Measurements from ENCODE around the gene CMIP. TPM values are rescaled to one million over a fixed set of nuclear protein-coding genes. Genes with fewer than 3 reads are reported as not detected.

CMIP gene
- total RNA-seq, 1 donor from 2014 or later: 40.0 TPM

GRCh38 chr16:81700780-81701165, 256.2 kb downstream of the CMIP start:
- H3K27me3 Mint-ChIP-seq: no peaks in the 10 kb centered on the region
- no peak overlapping the region for H3K27ac Mint-ChIP-seq
- intact Hi-C loops (cut with micrococcal nuclease): no loop called here

GRCh38 chr16:81701296-81701970, 256.8 kb downstream of the CMIP start:
- intact Hi-C loops (cut with micrococcal nuclease): no loop called here
- DNase-seq: no peak
- H3K27me3 Mint-ChIP-seq: no peaks in the 10 kb centered on the region
- no peak overlapping the region for H3K27ac Mint-ChIP-seq
- peaks cover 19% of the 10 kb centered on the region for H3K36me3 Mint-ChIP-seq (ENCODE audit: low read depth)
- no peak overlapping the region for H3K4me3 Mint-ChIP-seq
- no peaks in the 10 kb centered on the region for H3K9me3 Mint-ChIP-seq
- peaks cover 13% of the 10 kb centered on the region for H3K4me1 Mint-ChIP-seq

More at GRCh38 chr16:81700780-81701165, 256.2 kb downstream of the CMIP start:
- Mint-ChIP-seq H3K9me3 (no peaks in the 10 kb centered on the region), H3K4me3 (no peak overlapping the region), H3K36me3 (ENCODE audit: low read depth) (peaks cover 19% of the 10 kb centered on the region), H3K4me1 (peaks cover 13% of the 10 kb centered on the region)
- DNase-seq: no peak

- no peak overlapping the region for H3K4me3 Mint-ChIP-seq
- peaks cover 10% of the 10 kb centered on the region for H3K4me1 Mint-ChIP-seq
- intact Hi-C loops (cut with micrococcal nuclease): no loop called here
- no peak overlapping the region for H3K27ac Mint-ChIP-seq
- H3K36me3 Mint-ChIP-seq (ENCODE audit: low read depth): peaks cover 27% of the 10 kb centered on the region
- H3K27me3 Mint-ChIP-seq: no peaks in the 10 kb centered on the region
- no peak for DNase-seq
- no peaks in the 10 kb centered on the region for H3K9me3 Mint-ChIP-seq
Measured at GRCh38 chr16:81702506-81702905, 257.9 kb downstream of the CMIP start.

- no peak overlapping the region for H3K27ac Mint-ChIP-seq
- peaks cover 10% of the 10 kb centered on the region for H3K4me1 Mint-ChIP-seq
- H3K9me3 Mint-ChIP-seq: no peaks in the 10 kb centered on the region
- H3K4me3 Mint-ChIP-seq: no peak overlapping the region
- intact Hi-C loops (cut with micrococcal nuclease): no loop called here
- no peaks in the 10 kb centered on the region for H3K27me3 Mint-ChIP-seq
- H3K36me3 Mint-ChIP-seq (ENCODE audit: low read depth): peaks cover 32% of the 10 kb centered on the region
- DNase-seq: no peak
Measured at GRCh38 chr16:81703177-81704155, 258.9 kb downstream of the CMIP start.

- DNase-seq: no peak
- intact Hi-C loops (cut with micrococcal nuclease): no loop called here
- Mint-ChIP-seq H3K4me3 (no peak overlapping the region), H3K27ac (no peak overlapping the region), H3K9me3 (no peaks in the 10 kb centered on the region), H3K27me3 (no peaks in the 10 kb centered on the region), H3K36me3 (ENCODE audit: low read depth) (peaks cover 29% of the 10 kb centered on the region), H3K4me1 (peaks cover 7% of the 10 kb centered on the region)
Measured at GRCh38 chr16:81705261-81705660, 260.7 kb downstream of the CMIP start.

- no peak overlapping the region for H3K4me3 Mint-ChIP-seq
- no peaks in the 10 kb centered on the region for H3K27me3 Mint-ChIP-seq
- peak overlapping the region; percentile 22 for H3K27ac Mint-ChIP-seq
- no peaks in the 10 kb centered on the region for H3K9me3 Mint-ChIP-seq
- peaks cover 5% of the 10 kb centered on the region for H3K4me1 Mint-ChIP-seq
- no peak for DNase-seq
- intact Hi-C loops (cut with micrococcal nuclease): no loop called here
- peaks cover 29% of the 10 kb centered on the region for H3K36me3 Mint-ChIP-seq (ENCODE audit: low read depth)
Measured at GRCh38 chr16:81706327-81707295, 262.0 kb downstream of the CMIP start.

- H3K27me3 Mint-ChIP-seq: no peaks in the 10 kb centered on the region
- H3K27ac Mint-ChIP-seq: peak overlapping the region; percentile 22
- peaks cover 5% of the 10 kb centered on the region for H3K4me1 Mint-ChIP-seq
- peaks cover 26% of the 10 kb centered on the region for H3K36me3 Mint-ChIP-seq (ENCODE audit: low read depth)
- no peak overlapping the region for H3K4me3 Mint-ChIP-seq
- no peak for DNase-seq
- H3K9me3 Mint-ChIP-seq: no peaks in the 10 kb centered on the region
- intact Hi-C loops (cut with micrococcal nuclease): no loop called here
Measured at GRCh38 chr16:81707411-81708265, 263.0 kb downstream of the CMIP start.

GRCh38 chr16:81708266-81709015, 263.8 kb downstream of the CMIP start:
- peaks cover under 1% of the 10 kb centered on the region for H3K4me1 Mint-ChIP-seq
- no peaks in the 10 kb centered on the region for H3K9me3 Mint-ChIP-seq
- no peak for DNase-seq
- H3K27me3 Mint-ChIP-seq: no peaks in the 10 kb centered on the region
- no peak overlapping the region for H3K4me3 Mint-ChIP-seq
- peaks cover 19% of the 10 kb centered on the region for H3K36me3 Mint-ChIP-seq (ENCODE audit: low read depth)
- peak overlapping the region; percentile 17 for H3K27ac Mint-ChIP-seq
- intact Hi-C loops (cut with micrococcal nuclease): no loop called here

- H3K36me3 Mint-ChIP-seq (ENCODE audit: low read depth): peaks cover 19% of the 10 kb centered on the region
- no peaks in the 10 kb centered on the region for H3K27me3 Mint-ChIP-seq
- no peaks in the 10 kb centered on the region for H3K9me3 Mint-ChIP-seq
- no peak overlapping the region for H3K4me3 Mint-ChIP-seq
- DNase-seq: no peak
- intact Hi-C loops (cut with micrococcal nuclease): no loop called here
- no peaks in the 10 kb centered on the region for H3K4me1 Mint-ChIP-seq
- peak overlapping the region; percentile 17 for H3K27ac Mint-ChIP-seq
Measured at GRCh38 chr16:81709016-81709900, 264.6 kb downstream of the CMIP start.

- Mint-ChIP-seq H3K4me3 (no peak overlapping the region), H3K27me3 (no peaks in the 10 kb centered on the region)
- intact Hi-C loops (cut with micrococcal nuclease): no loop called here
Measured at GRCh38 chr16:81710044-81710443, 265.4 kb downstream of the CMIP start.

GRCh38 chr16:81710596-81710995, 266.0 kb downstream of the CMIP start:
- no peak overlapping the region for H3K4me3 Mint-ChIP-seq
- H3K27me3 Mint-ChIP-seq: no peaks in the 10 kb centered on the region
- intact Hi-C loops (cut with micrococcal nuclease): no loop called here
- no peak overlapping the region for H3K27ac Mint-ChIP-seq
- H3K4me1 Mint-ChIP-seq: peaks cover 11% of the 10 kb centered on the region
- no peaks in the 10 kb centered on the region for H3K9me3 Mint-ChIP-seq
- DNase-seq: no peak
- H3K36me3 Mint-ChIP-seq (ENCODE audit: low read depth): peaks cover 15% of the 10 kb centered on the region

More at GRCh38 chr16:81710044-81710443, 265.4 kb downstream of the CMIP start:
- Mint-ChIP-seq H3K9me3 (no peaks in the 10 kb centered on the region), H3K27ac (no peak overlapping the region), H3K4me1 (peaks cover 5% of the 10 kb centered on the region), H3K36me3 (ENCODE audit: low read depth) (peaks cover 18% of the 10 kb centered on the region)
- DNase-seq: no peak
